SW 1271 (cell line): ENCODE data around the gene ING5.

Source experiments
- DNase-seq, 2 experiments: peaks; one replicate each; lab custom pipeline; 2025; lab: John Stamatoyannopoulos, UW

The ING5 gene

GRCh38 chr2:241760301-241760771 is 58.5 kb downstream of the ING5 start:
- no peak for DNase-seq

- DNase-seq, result no peak
These were observed 60.6 kb downstream of the ING5 start for GRCh38 chr2:241762321-241762932.

GRCh38 chr2:241762933-241763369 is 61.1 kb downstream of the ING5 start:
- DNase-seq, result no peak

GRCh38 chr2:241763551-241764274 is 61.9 kb downstream of the ING5 start:
- no peak for DNase-seq

GRCh38 chr2:241764275-241765241 is 62.7 kb downstream of the ING5 start:
- DNase-seq, result no peak

- no peak for DNase-seq
These were observed 65.8 kb downstream of the ING5 start for GRCh38 chr2:241767464-241768250.

- DNase-seq, result no peak
These were observed 66.4 kb downstream of the ING5 start for GRCh38 chr2:241768251-241768711.

- DNase-seq, result no peak
These were observed 67.0 kb downstream of the ING5 start for GRCh38 chr2:241768850-241769249.

GRCh38 chr2:241769819-241770184 is 68.0 kb downstream of the ING5 start:
- DNase-seq, result no peak

GRCh38 chr2:241770185-241770935 is 68.5 kb downstream of the ING5 start:
- no peak for DNase-seq

- no peak for DNase-seq
These were observed 69.1 kb downstream of the ING5 start for GRCh38 chr2:241770936-241771285.

- no peak for DNase-seq
These were observed 69.6 kb downstream of the ING5 start for GRCh38 chr2:241771286-241772062.

- DNase-seq, result no peak
These were observed 70.2 kb downstream of the ING5 start for GRCh38 chr2:241772063-241772499.

- no peak for DNase-seq
These were observed 71.9 kb downstream of the ING5 start for GRCh38 chr2:241773511-241774418.

- DNase-seq, result no peak
These were observed 72.8 kb downstream of the ING5 start for GRCh38 chr2:241774419-241775222.

GRCh38 chr2:241775223-241776177 is 73.7 kb downstream of the ING5 start:
- no peak for DNase-seq
